ENCODE results near the gene C10orf88.

- TF ChIP-seq POLR2AphosphoS5 (IDR thresholded peaks at IDR 0.05; ENCODE audit: low read depth) (peak; percentile 57), CTCF (conservative IDR thresholded peaks at IDR 0.05; ENCODE audit: low read depth in 2 of 2) (0 out of 4 replicates have a peak, but pooled peaks of 1 of the 2 experiments have one; percentile 2), EZH2 (IDR thresholded peaks at IDR 0.05; ENCODE audit: low read depth, unreplicated experiment) (no peak), EZH2phosphoT487 (IDR thresholded peaks at IDR 0.05; ENCODE audit: unreplicated experiment) (no peak), ZNF114 (CRISPR knock-in tag; IDR thresholded peaks at IDR 0.05) (no peak)
- TF ChIP-seq, protein P1, sequence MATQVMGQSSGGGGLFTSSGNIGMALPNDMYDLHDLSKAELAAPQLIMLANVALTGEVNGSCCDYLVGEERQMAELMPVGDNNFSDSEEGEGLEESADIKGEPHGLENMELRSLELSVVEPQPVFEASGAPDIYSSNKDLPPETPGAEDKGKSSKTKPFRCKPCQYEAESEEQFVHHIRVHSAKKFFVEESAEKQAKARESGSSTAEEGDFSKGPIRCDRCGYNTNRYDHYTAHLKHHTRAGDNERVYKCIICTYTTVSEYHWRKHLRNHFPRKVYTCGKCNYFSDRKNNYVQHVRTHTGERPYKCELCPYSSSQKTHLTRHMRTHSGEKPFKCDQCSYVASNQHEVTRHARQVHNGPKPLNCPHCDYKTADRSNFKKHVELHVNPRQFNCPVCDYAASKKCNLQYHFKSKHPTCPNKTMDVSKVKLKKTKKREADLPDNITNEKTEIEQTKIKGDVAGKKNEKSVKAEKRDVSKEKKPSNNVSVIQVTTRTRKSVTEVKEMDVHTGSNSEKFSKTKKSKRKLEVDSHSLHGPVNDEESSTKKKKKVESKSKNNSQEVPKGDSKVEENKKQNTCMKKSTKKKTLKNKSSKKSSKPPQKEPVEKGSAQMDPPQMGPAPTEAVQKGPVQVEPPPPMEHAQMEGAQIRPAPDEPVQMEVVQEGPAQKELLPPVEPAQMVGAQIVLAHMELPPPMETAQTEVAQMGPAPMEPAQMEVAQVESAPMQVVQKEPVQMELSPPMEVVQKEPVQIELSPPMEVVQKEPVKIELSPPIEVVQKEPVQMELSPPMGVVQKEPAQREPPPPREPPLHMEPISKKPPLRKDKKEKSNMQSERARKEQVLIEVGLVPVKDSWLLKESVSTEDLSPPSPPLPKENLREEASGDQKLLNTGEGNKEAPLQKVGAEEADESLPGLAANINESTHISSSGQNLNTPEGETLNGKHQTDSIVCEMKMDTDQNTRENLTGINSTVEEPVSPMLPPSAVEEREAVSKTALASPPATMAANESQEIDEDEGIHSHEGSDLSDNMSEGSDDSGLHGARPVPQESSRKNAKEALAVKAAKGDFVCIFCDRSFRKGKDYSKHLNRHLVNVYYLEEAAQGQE (IDR thresholded peaks at IDR 0.05; ENCODE audit: unreplicated experiment): peak; percentile 29
Observed at GRCh38 chr10:122953902-122954730, at the start of gene C10orf88.
